MCF 10A (cell line): ENCODE results near the gene PRSS33. TPM values are rescaled to one million over a fixed set of nuclear protein-coding genes. Genes with fewer than 3 reads are reported as not detected.

Source experiments
- Bru-seq: library from RNA; stranded (reverse); fragments of 400-500 nt; gene quantifications from one replicate; lab custom pipeline; 2021; lab: Mats Ljungman, UMichigan
- BruChase-seq, 2 experiments: library from RNA; stranded (reverse); fragments of 400-500 nt; gene quantifications; one replicate each; lab custom pipeline; 2021; lab: Mats Ljungman, UMichigan
- BruUV-seq: library from RNA; stranded (reverse); fragments of 400-500 nt; replicated peaks from 2 replicates; lab custom pipeline; 2021; lab: Mats Ljungman, UMichigan
- CTCF ChIA-PET: fragments of 300-600 bp; sonication (Branson Sonifier 250); formaldehyde crosslinking; extraction: SDS; loops from one replicate; lab custom pipeline; 2021; ENCODE audit warnings: antibody characterized with exemption, inconsistent platforms; lab: Yijun Ruan, JAX
- POLR2A ChIA-PET: fragments of 300-600, 350-650 bp; sonication (Branson Sonifier 250); formaldehyde crosslinking; extraction: SDS; loops from one replicate; lab custom pipeline; 2020; ENCODE audit warnings: antibody characterized with exemption, inconsistent platforms; lab: Yijun Ruan, JAX
- DNase-seq: peaks from one replicate; pipeline ENCODE4 v3.0.0-alpha.2; 2018; ENCODE audit not compliant: unreplicated experiment
- H3K27ac Mint-ChIP-seq: one replicate; pipeline ENCODE4 v1.8.0; 2022; ENCODE audit warnings: mild to moderate bottlenecking, low read depth, mixed read lengths; ENCODE audit not compliant: unreplicated experiment
- H3K27me3 Mint-ChIP-seq: one replicate; pipeline ENCODE4 v1.8.0; 2022; ENCODE audit warnings: mixed read lengths; ENCODE audit not compliant: insufficient read depth, unreplicated experiment
- H3K36me3 Mint-ChIP-seq: one replicate; pipeline ENCODE4 v1.8.0; 2022; ENCODE audit warnings: mild to moderate bottlenecking, moderate library complexity, mixed read lengths; ENCODE audit not compliant: insufficient read depth, unreplicated experiment
- H3K4me1 Mint-ChIP-seq: one replicate; pipeline ENCODE4 v1.8.0; 2022; ENCODE audit warnings: mixed read lengths; ENCODE audit not compliant: insufficient read depth, unreplicated experiment
- H3K4me3 Mint-ChIP-seq: one replicate; pipeline ENCODE4 v1.8.0; 2022; ENCODE audit warnings: mild to moderate bottlenecking, moderate library complexity, mixed read lengths; ENCODE audit not compliant: unreplicated experiment
- H3K9me3 Mint-ChIP-seq: one replicate; pipeline ENCODE4 v1.8.0; 2022; ENCODE audit warnings: mixed read lengths; ENCODE audit not compliant: unreplicated experiment
- CTCF ChIP-seq: fragments of 200-600 bp; IDR thresholded peaks from one replicate; pipeline ENCODE4 v1.8.0; 2022; ENCODE audit warnings: antibody characterized with exemption, mild to moderate bottlenecking; ENCODE audit not compliant: unreplicated experiment
- intact Hi-C: fragments of 100-400 bp; cut with micrococcal nuclease; formaldehyde crosslinking; loops from 2 replicates; pipeline ENCODE4 v1.14.1; 2022
- long read RNA-seq: library from polyadenylated mRNA; stranded (forward); transcript quantifications from one replicate; pipeline ENCODE4 v2.0.0, GENCODE V29; 2022
- total RNA-seq: library from RNA; stranded (reverse); gene quantifications from 2 replicates; pipeline ENCODE4 v1.2.3, GENCODE V29; 2022

Gene PRSS33
- total RNA-seq: not detected in 2 replicates
- not detected for Bru-seq, nascent RNA
- not detected for BruChase-seq, experiment 1, labeled RNA remaining after a 6-hour chase
- not detected for BruChase-seq, experiment 2, labeled RNA remaining after a 2-hour chase
- long read RNA-seq: 0 reads

GRCh38 chr16:2787406-2787805, at the start of gene PRSS33:
PRSS33 (minus strand) TSS chr16:2787560; CDS start chr16:2786547, 1,013 bp downstream.
- CTCF ChIA-PET: interaction anchor here (0.7 kb wide), 1 partner anchor 80 kb away, joined by 3 read pairs; no protein-coding TSS in a partner anchor
- POLR2A ChIA-PET: interaction anchor here (0.6 kb wide), 1 partner anchor 17 kb away, joined by 5 read pairs; no protein-coding TSS in a partner anchor
- no peak within 1 kb of the TSS for H3K4me3 Mint-ChIP-seq
- H3K27me3 Mint-ChIP-seq: peaks cover 16% of the 10 kb centered on the region
- H3K4me1 Mint-ChIP-seq: no peaks in the 10 kb centered on the region
- TF ChIP-seq CTCF: no peak
- intact Hi-C loops: no loop called here
- no peak within 1 kb of the TSS for H3K27ac Mint-ChIP-seq
- DNase-seq: no peak
- H3K9me3 Mint-ChIP-seq: no peaks in the 10 kb centered on the region
- H3K36me3 Mint-ChIP-seq: no peaks in the 10 kb centered on the region
- no TSS peak for BruUV-seq

GRCh38 chr16:2836646-2837508, 49.5 kb upstream of the PRSS33 start:
- peak overlapping the region; percentile 82 for H3K27ac Mint-ChIP-seq
- no peaks in the 10 kb centered on the region for H3K9me3 Mint-ChIP-seq
- H3K4me1 Mint-ChIP-seq: peaks cover 31% of the 10 kb centered on the region
- no peak for DNase-seq
- no peak for TF ChIP-seq CTCF
- intact Hi-C loops: loop anchor here (2.0 to 5.0 kb wide), 2 partner anchors 68 to 70 kb away; no protein-coding TSS in a partner anchor
- CTCF ChIA-PET: interaction anchor here (0.7 kb wide), 1 partner anchor 40 kb away, joined by 3 read pairs; no protein-coding TSS in a partner anchor
- BruUV-seq: no TSS peak
- H3K4me3 Mint-ChIP-seq: no peak overlapping the region
- no peaks in the 10 kb centered on the region for H3K27me3 Mint-ChIP-seq
- H3K36me3 Mint-ChIP-seq: no peaks in the 10 kb centered on the region
- POLR2A ChIA-PET: interaction anchor here (0.8 to 1.5 kb wide), 4 partner anchors 8 to 84 kb away, joined by 3 to 6 read pairs (median 4); no protein-coding TSS in a partner anchor

GRCh38 chr16:2835638-2836493, 48.5 kb upstream of the PRSS33 start:
- ChIA-PET POLR2A (interaction anchor here (0.8 to 1.5 kb wide), 4 partner anchors 9 to 83 kb away, joined by 3 to 6 read pairs (median 4); no protein-coding TSS in a partner anchor), CTCF (interaction anchor here (0.7 kb wide), 1 partner anchor 41 kb away, joined by 3 read pairs; no protein-coding TSS in a partner anchor)
- peak; percentile 97 for DNase-seq
- intact Hi-C loops: loop anchor here (2.0 to 5.0 kb wide), 2 partner anchors 67 to 71 kb away; no protein-coding TSS in a partner anchor
- peak; percentile 15 for TF ChIP-seq CTCF
- Mint-ChIP-seq H3K4me3 (peak overlapping the region; percentile 65), H3K36me3 (no peaks in the 10 kb centered on the region), H3K4me1 (peaks cover 31% of the 10 kb centered on the region), H3K27ac (peak overlapping the region; percentile 82), H3K27me3 (no peaks in the 10 kb centered on the region), H3K9me3 (no peaks in the 10 kb centered on the region)
- no TSS peak for BruUV-seq
